T-helper 2 cell (primary cell): ENCODE measurements around the gene ZNF423.
A peak's percentile ranks its signal among the peaks of the same experiment; 100 is the strongest.

ENCODE experiments used
- DNase-seq, 5 experiments: peaks; one replicate each; pipeline versions ENCODE4 v3.0.0 to v3.0.0-alpha.2; 2012 to 2022

ZNF423 gene

GRCh38 chr16:49452108-49452507, 403.8 kb downstream of the ZNF423 start:
- no peak for DNase-seq

DNA sequence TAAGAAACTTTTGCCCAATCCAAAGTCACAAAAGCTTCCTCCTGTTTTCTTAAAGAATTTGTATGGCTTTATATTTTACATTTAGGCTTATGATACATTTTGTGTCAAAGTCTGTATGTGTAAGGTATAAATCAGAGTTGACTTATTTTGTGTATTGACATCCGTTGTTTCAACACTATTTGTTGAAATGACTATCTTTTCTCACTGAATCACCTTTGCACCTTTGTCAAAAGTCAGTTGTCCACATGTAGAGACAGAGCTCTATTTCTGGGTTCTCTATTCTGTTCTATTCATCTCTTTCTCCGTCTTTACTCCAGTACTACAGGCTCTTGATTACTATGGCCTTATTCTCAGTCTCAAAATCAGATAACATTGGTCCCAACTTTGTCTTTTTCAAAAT, 409.1 kb downstream of the ZNF423 start:
- no peak for DNase-seq

- no peak for DNase-seq
Measured at GRCh38 chr16:49443576-49443975, 412.3 kb downstream of the ZNF423 start.

- no peak for DNase-seq
Measured at GRCh38 chr16:49442805-49443204, 413.1 kb downstream of the ZNF423 start.

DNA sequence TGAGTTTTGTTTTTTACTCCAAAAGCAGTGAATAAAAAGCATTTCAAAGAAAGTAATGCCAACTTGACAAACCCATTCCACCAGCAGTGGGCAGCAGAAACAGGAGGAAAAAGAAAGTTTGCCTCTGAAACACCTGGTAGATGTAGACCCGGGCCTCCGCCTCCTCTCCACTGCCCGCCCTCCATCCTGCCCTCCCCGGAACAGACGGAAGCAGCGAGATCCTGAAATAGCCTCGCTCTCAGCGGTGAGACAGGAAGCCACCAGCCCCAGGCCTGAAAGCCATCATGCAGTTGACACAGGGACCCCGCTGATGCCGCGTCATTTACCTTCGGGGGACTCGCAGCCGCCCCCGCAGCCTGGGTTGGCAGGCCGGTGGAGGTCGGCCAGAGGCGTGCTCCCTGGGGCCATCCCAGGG, 414.5 kb downstream of the ZNF423 start:
- DNase-seq = peak in 3 of 5 experiments; percentile 42 to 79 (median 67)

DNA sequence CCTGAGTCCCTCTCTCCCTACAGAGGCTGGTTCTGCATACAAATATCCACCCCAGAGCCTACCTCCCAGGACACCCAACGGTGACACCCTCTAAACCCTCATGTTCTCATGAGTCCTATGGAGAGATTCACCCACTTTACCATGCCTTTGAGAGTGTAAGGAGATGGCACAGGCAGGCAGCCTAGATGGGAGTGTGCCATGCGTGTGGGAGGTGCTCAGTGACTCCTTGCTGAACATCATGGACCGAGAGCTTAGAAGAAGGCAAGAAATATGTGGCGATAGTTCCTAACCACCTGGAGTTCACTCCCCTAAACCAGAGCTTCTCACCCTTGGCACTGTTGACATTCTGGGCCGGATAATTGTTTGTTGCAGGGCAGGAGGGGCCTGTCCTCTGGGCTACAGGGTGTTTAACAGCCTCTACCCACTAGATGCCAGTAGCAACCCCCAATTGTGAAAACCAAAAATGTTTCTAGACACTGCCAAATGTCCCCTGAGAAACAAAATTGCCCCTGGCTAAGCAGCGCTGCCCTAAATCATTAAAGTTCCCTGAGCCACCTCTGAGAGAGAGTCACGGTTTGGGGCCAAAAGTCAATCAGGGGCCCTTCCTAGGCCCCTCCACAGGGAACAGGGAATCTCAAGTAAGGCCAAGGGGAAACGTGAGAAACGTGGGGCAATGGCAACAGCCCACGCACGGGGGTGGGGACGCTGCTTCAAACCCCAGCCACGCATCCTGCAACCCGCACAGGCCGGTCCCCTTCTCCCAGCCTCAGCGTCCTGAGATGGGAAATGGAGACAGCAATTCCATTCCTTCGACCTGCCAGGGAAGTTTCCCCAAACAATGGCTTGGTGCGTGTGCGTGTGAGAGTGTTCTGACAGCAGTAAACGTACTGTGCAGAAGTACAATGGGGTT, 415.5 kb downstream of the ZNF423 start:
- no peak for DNase-seq

DNA sequence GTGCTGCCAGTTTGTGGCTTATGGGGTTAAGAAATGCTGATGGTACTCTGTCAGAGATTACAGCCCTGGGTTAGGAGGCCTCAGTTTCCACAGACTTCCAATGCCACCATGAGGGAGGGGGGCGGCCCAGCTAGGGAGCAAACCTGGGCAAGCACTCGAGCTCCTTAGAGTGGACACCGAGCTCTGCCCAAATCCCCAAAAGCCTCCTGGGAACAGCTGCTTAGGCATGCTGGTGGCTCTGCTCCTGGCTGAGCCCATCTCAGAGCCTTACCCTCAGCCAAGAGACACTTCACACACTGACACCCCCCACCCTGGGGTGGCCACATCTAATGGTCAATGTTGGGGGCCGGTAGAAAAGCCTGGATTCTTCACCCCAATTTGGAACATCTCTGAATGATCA, 416.2 kb downstream of the ZNF423 start:
- no peak for DNase-seq

- no peak for DNase-seq
Measured at GRCh38 chr16:49439050-49439449, 416.9 kb downstream of the ZNF423 start.
